Right lobe of liver (tissue), 6 donors: Measurements from ENCODE around the gene SCAF8. TPM values are rescaled to one million over a fixed set of nuclear protein-coding genes. Genes with fewer than 3 reads are reported as not detected.
A peak's percentile ranks its signal among the peaks of the same experiment; 100 is the strongest.

Experiments
- ATAC-seq, 4 donors: fragments of 200-7000 bp; cut with Tn5 transposase; one replicate each; pipeline ENCODE4 v1.9.1; 2020; ENCODE audit warnings: mild to moderate bottlenecking in 4 of 4, moderate library complexity in 4 of 4
- DNase-seq, 3 donors: peaks; one replicate each; pipeline ENCODE4 v3.0.0-alpha.2; 2020
- H3K27ac ChIP-seq, 3 donors: fragments of 200-600 bp; one replicate each; pipeline ENCODE4 v1.8.0; 2022
- H3K27me3 ChIP-seq, 2 donors: fragments of 200-600 bp; one replicate each; pipeline ENCODE4 v1.8.0; 2022
- H3K36me3 ChIP-seq, 4 donors: fragments of 200-600 bp; sonication (generic) in 1 of 4; one replicate each; pipeline versions ENCODE4 v1.5.1 to v1.8.0; 2017 to 2022; ENCODE audit warnings: control low read depth in 1 of 4
- H3K4me1 ChIP-seq, 4 donors: fragments of 200-600 bp; sonication (generic) in 1 of 4; one replicate each; pipeline versions ENCODE4 v1.5.1 to v1.8.0; 2017 to 2022; ENCODE audit warnings: control low read depth in 1 of 4
- H3K4me3 ChIP-seq, 3 donors: fragments of 200-600 bp; one replicate each; pipeline ENCODE4 v1.8.0; 2022
- H3K9me3 ChIP-seq, 4 donors: fragments of 200-600 bp; sonication (generic) in 1 of 4; one replicate each; pipeline versions ENCODE4 v1.5.1 to v1.8.0; 2017 to 2022; ENCODE audit warnings: control low read depth in 1 of 4
- CTCF ChIP-seq, 4 donors: fragments of 200-600 bp in 3 of 4; fragments of 450-650 bp in 1 of 4; IDR thresholded peaks; one replicate each; pipeline versions ENCODE4 v1.5.1 to v1.8.0; 2016 to 2022; ENCODE audit warnings: antibody characterized with exemption in 4 of 4, mild to moderate bottlenecking in 2 of 4
- POLR2A ChIP-seq: fragments of 450-650 bp; IDR thresholded peaks from one replicate; pipeline ENCODE4 v1.6.1; 2017; ENCODE audit warnings: antibody characterized with exemption, mild to moderate bottlenecking
- WGBS: methylation state at CpG from one replicate; pipeline ENCODE4 v1.1.6; 2018; ENCODE audit warnings: low coverage, low lambda C conversion rate; ENCODE audit not compliant: insufficient coverage; ENCODE audit errors: missing lambda C conversion rate; 5-methylcytosine and 5-hydroxymethylcytosine counted together
- intact Hi-C, 2 donors: fragments of 100-400 bp; cut with DNase I; formaldehyde crosslinking; loops; one replicate each; pipeline versions ENCODE4 v1.11.2 to v1.14.1; 2022
- total RNA-seq, 6 experiments: library from RNA; depleted of rRNA in 2 of 6; stranded (reverse); fragments of >200 nt in 2 of 6; fragmentation: NEBNext Ultra II Directional in 3 of 6; extraction: Animal tissue kit (Norgen Biotek cat#: 25700) in 3 of 6; gene quantifications; one replicate each; pipeline versions ENCODE4 v1.1.0 to v1.2.4, GENCODE V29; 2016 to 2023
- donor health status: DM: no; HTN: yes; CAD: no.
- donor health status: DM: no; HTN: no; CAD: no.
- donor health status: DM: no; HTN: no; CAD: no.
- donor health status: DM: no; HTN: yes; CAD: no.
- donor health status: DM: no; HTN: yes; CAD: no.

The SCAF8 gene
- total RNA-seq, 6 experiments from 2014 or later, result 12.7 to 17.2 (median 14.3) TPM

DNA sequence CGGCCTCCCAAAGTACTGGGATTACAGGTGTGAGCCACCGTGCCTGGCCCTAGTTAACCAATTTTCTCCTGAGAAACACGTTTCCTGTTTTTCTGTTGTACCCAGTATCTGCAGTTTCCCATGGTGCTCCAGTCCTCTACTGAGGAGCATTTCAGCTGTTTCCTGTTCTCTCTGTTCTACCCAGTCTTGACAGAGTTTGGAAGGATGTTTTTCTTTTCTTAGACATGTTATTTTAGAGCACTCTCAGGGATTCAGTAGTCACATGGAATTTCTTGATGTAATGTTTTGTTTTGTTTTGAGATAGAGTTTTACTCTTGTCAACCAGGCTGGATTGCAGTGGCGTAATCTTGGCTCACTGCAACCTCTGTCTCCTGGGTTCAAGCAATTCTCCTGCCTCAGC lies 132.1 kb downstream of the SCAF8 start:
- H3K36me3 ChIP-seq, result no peaks in the 10 kb centered on the region
- TF ChIP-seq POLR2A (no peak), CTCF (IDR thresholded peaks at IDR 0.05) (no peak)
- ATAC-seq (peak in 1 of 4 donors; percentile 47), DNase-seq (no peak)
- H3K27ac ChIP-seq, result no peak overlapping the region
- no peaks in the 10 kb centered on the region for H3K27me3 ChIP-seq
- no peak overlapping the region for H3K4me3 ChIP-seq
- WGBS, result 75% methylated on average over 3 of the region's 4 CpGs
- intact Hi-C loops, result no loop called here
- H3K4me1 ChIP-seq, result peaks cover 0 to 23% (median 0%) of the 10 kb centered on the region in 4 donors
- H3K9me3 ChIP-seq, result no peaks in the 10 kb centered on the region

- Histone ChIP-seq H3K27ac (no peak overlapping the region), H3K36me3 (no peaks in the 10 kb centered on the region), H3K4me1 (peaks cover 0 to 8% (median 0%) of the 10 kb centered on the region in 4 donors), H3K4me3 (no peak overlapping the region), H3K9me3 (no peaks in the 10 kb centered on the region), H3K27me3 (no peaks in the 10 kb centered on the region)
- DNase-seq (no peak), ATAC-seq (peak; percentile 72 to 83 (median 75))
- 30% methylated on average over 6 of the region's 6 CpGs for WGBS
- intact Hi-C loops, result no loop called here
- TF ChIP-seq CTCF (IDR thresholded peaks at IDR 0.05), result peak; percentile 65 to 80 (median 76)
- no peak for TF ChIP-seq POLR2A
Measured at GRCh38 chr6:154868143-154868594, 135.0 kb downstream of the SCAF8 start.

DNA sequence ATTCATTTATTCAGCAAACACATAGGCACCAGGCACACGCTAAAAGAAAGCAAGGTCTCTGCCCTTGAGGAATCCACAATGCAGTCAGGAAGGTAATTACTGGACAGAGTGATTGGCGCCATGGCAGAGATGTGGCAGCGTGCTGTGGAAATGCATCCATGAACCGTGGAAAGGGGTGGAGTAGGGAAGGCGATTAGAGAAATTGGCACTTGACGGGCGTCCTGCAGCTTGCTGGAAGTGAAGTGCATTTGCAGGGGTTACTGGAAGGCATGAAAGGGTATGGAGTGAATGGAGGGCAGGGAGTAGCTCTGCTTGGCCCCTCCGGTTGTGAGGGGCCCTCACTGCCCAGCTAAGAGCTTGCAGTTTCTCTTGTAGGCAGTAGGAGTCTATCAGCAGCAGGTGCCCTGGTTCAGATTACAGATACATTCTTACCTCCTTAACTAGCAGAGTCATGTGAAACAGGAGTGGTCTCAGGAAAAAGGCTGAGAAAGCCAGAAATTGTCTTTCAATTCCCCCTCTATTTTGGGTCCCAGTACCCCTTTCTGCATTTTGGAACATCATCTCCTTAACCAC lies 139.4 kb downstream of the SCAF8 start:
- Histone ChIP-seq H3K27me3 (no peaks in the 10 kb centered on the region), H3K9me3 (no peaks in the 10 kb centered on the region), H3K4me3 (no peak overlapping the region), H3K27ac (no peak overlapping the region), H3K36me3 (no peaks in the 10 kb centered on the region), H3K4me1 (peaks cover 0 to 8% (median 0%) of the 10 kb centered on the region in 4 donors)
- ATAC-seq, result no peak
- DNase-seq, result no peak
- intact Hi-C loops, result no loop called here
- TF ChIP-seq CTCF (IDR thresholded peaks at IDR 0.05) (no peak), POLR2A (no peak)
- WGBS, result 96% methylated on average over 6 of the region's 8 CpGs

DNA sequence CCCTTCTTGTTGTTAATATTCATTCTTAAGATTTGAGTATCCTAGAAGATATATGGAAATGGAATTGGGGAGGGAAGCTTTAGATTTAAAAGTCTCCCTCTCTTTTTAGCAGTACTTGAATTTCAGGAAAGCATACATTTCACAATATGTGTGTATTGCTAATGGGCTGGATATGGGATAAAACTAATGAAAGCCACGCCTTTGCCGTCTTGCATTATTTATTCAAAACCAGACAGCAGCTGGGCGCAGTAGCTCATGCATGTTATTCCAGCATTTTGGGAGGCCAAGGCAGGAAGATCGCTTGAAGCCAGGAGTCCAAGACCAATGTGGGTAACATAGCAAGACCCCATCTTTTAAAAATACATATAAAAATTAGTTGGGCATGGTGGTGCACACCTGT lies 140.3 kb downstream of the SCAF8 start:
- intact Hi-C loops, result no loop called here
- H3K4me3 ChIP-seq, result no peak overlapping the region
- H3K36me3 ChIP-seq, result no peaks in the 10 kb centered on the region
- DNase-seq (no peak), ATAC-seq (no peak)
- H3K4me1 ChIP-seq, result peaks cover 0 to 8% (median 0%) of the 10 kb centered on the region in 4 donors
- no peak for TF ChIP-seq CTCF (IDR thresholded peaks at IDR 0.05)
- no peak for TF ChIP-seq POLR2A
- no peaks in the 10 kb centered on the region for H3K9me3 ChIP-seq
- H3K27me3 ChIP-seq, result no peaks in the 10 kb centered on the region
- 100% methylated on average over 4 of the region's 4 CpGs for WGBS
- H3K27ac ChIP-seq, result no peak overlapping the region
